Measurements from ENCODE around the gene SCUBE1.

Gene SCUBE1

DNA sequence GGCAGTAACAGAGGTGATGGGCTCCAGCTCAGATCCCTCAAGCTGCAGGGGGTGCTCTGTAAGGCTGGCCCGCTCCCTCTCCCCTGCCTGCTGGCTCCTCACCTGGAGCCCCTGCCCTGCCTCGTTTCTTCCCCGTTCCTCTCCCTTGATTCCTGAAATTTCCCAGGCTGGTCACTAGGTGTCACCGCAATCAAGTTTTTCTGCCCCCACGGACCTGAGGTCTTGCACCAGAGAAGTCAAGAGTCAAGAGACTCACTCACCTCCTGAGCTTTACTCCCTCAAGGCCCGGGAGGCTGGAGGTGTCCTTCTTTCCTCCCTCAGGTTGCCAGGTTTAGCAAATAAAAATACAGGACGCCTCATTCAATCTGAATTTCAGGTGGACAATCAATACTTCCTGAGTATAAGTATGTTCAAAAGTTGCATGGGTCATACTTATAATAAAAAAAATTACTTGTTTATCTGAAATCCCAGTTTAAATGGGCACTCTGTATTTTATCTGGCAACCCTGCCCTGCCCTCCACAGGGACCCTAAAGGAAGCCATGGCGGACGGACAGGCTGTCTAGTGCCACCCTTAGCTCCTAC lies 69.2 kb downstream of the SCUBE1 start:
- H3K4me3 ChIP-seq (ENCODE audit: low read depth, low read length), result no peak overlapping the region
- TF ChIP-seq, protein P1, sequence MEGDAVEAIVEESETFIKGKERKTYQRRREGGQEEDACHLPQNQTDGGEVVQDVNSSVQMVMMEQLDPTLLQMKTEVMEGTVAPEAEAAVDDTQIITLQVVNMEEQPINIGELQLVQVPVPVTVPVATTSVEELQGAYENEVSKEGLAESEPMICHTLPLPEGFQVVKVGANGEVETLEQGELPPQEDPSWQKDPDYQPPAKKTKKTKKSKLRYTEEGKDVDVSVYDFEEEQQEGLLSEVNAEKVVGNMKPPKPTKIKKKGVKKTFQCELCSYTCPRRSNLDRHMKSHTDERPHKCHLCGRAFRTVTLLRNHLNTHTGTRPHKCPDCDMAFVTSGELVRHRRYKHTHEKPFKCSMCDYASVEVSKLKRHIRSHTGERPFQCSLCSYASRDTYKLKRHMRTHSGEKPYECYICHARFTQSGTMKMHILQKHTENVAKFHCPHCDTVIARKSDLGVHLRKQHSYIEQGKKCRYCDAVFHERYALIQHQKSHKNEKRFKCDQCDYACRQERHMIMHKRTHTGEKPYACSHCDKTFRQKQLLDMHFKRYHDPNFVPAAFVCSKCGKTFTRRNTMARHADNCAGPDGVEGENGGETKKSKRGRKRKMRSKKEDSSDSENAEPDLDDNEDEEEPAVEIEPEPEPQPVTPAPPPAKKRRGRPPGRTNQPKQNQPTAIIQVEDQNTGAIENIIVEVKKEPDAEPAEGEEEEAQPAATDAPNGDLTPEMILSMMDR (IDR thresholded peaks at IDR 0.05; ENCODE audit: low read depth, low read length), result peak; percentile 75

DNA sequence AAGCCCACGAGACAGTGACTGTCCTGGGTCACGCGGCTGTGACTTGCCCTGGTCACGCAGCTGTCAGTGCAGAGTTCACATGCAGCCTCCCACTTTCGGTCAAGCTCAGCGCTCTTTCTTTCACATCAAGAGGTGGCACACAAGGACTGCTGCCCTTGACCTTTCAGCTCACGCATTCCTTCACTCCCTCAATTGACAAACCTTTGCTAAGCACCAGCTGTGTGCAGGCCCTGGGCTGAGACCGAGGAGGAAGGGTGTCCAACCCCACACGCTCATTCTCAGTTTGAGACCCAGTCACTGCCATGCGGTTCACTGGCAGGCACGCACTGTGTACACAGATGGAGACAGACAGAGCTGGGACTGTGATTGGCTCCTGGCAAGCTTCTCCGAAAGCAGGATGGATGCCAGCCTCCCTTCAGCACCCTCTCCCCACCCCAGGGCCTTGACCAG lies 70.3 kb downstream of the SCUBE1 start:
- TF ChIP-seq, protein P1 (IDR thresholded peaks at IDR 0.05; ENCODE audit: low read depth, low read length), result no peak
- H3K4me3 ChIP-seq (ENCODE audit: low read depth, low read length), result no peak overlapping the region

DNA sequence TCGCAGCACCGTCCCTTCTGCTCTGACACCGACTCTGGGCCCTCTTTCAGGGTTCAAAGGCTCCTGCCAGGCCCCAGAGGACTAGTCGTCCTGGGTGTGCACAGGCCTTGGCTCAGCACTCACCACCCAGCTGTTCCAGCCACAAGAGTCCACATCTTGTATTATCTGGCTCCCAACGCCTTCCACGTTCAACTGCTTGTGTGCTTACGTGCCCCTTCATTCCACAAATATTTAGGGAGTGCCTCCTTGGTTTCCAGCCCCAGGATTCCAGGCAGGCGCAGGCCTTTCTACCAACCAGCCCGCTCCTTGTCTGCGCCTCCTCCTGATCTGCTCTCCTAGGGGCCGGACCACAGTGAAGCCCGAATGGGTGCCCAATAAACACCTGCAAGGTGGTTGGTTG lies 70.9 kb downstream of the SCUBE1 start:
- no peak overlapping the region for H3K4me3 ChIP-seq (ENCODE audit: low read depth, low read length)
- TF ChIP-seq, protein P1 (IDR thresholded peaks at IDR 0.05; ENCODE audit: low read depth, low read length), result no peak

DNA sequence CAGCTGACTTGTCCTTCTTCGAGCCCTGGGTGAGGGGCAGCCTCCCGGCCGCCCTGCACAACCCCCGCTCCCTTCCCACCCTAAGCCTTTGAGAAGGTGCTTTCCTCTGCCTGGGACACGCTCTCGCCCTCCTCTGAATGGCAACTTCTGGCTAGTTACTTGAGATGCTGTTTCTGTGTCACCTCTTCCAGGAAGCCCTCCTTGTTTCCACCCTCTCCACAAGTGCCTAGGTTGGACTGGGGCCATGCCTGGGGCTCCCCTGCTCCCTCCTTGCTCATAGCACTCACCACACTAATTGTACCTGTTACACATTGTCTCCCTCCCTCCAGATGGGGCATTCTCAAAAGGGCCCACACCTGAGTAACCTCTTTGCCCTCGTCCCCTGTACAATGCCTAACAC lies 72.2 kb downstream of the SCUBE1 start:
- no peak overlapping the region for H3K4me3 ChIP-seq (ENCODE audit: low read depth, low read length)

DNA sequence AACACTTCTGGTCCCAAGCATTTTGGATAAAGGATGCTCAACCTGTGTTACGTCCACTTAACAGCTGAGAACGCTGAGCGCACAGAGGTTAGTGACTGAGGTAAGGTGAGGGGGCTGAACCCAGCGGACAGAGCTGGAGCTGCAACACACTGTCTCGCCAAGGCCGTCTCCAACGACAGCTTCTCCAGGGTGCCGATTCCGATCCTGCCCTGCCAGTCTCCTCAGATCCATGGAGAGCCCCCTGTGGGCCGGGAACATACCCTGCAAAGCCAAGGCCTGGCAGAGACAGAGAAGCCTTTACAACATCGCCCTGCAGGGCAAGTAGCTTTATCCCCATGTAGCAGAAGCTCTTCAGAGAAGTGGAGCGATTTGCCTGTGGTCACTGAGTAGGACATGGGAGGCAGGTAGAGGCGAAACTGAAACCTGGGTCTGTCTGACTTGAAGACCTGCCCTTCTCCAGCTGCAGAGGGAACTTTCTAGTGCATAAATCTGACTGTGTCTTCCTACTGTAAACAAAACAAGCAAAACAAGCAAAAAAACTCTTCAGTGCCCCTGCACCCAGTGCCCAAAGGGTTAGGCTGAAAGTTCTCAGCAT lies 72.8 kb downstream of the SCUBE1 start:
- H3K4me3 ChIP-seq (ENCODE audit: low read depth, low read length), result no peak overlapping the region
- TF ChIP-seq, protein P1 (IDR thresholded peaks at IDR 0.05; ENCODE audit: low read depth, low read length), result no peak

More for the DNA sequence above, 72.2 kb downstream of the SCUBE1 start:
- TF ChIP-seq, protein P1 (IDR thresholded peaks at IDR 0.05; ENCODE audit: low read depth, low read length), result no peak

DNA sequence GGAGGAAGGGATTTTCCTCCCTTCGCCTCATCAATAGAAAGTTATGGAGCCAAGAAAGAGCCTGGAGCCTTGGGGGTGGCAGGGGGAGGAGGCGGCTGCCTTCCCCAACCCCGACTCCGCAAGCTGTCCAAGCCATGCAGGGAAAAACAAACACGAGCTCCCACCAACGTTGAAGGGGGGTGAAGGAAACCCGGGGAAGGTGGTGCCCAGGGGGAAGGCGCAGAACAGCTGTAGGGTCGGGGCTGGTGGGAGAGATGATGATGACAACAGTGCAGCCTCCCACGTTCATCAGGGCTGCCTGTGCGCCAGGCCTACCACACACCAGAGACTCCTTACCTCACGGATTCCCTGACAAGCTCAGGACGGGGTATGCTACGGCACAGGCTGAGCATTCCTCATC lies 73.5 kb downstream of the SCUBE1 start:
- no peak overlapping the region for H3K4me3 ChIP-seq (ENCODE audit: low read depth, low read length)
- TF ChIP-seq, protein P1 (IDR thresholded peaks at IDR 0.05; ENCODE audit: low read depth, low read length), result no peak

DNA sequence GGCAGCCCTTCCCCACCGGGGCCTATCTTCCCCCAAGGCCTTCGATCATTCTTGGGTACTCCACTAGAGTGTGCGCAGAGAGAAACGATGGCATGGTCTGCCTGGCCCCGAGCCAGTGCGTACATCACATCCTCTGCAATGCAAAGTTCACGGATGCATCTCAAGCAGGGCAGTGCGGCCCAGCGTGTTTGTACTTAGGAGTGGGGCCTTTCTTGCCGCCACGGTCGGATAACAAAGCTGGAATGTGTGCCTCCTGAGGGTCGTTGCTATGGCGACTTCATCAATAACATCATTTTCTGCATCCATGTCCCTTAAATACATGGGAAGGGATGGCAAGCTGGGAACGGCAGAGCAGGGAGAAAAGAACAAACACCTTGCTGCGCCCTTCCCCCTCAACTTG lies 73.9 kb downstream of the SCUBE1 start:
- TF ChIP-seq, protein P1 (IDR thresholded peaks at IDR 0.05; ENCODE audit: low read depth, low read length), result no peak
- H3K4me3 ChIP-seq (ENCODE audit: low read depth, low read length), result no peak overlapping the region
